Measurements from ENCODE around the gene FKBP14. TPM values are rescaled to one million over a fixed set of nuclear protein-coding genes. Genes with fewer than 3 reads are reported as not detected.

The FKBP14 gene, protein sequence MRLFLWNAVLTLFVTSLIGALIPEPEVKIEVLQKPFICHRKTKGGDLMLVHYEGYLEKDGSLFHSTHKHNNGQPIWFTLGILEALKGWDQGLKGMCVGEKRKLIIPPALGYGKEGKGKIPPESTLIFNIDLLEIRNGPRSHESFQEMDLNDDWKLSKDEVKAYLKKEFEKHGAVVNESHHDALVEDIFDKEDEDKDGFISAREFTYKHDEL
- total RNA-seq (10 to 100 TPM in 7 of 9 donors, 1 to 10 TPM in 2; 4.4 to 19.0 (median 14.2) TPM), polyA plus RNA-seq (10 to 100 TPM in 1 of 2 donors, 1 to 10 TPM in 1; 2.5 to 10.8 TPM)
- long read RNA-seq, donor 1, full-length matches to known transcripts: 14 of 18 reads
- long read RNA-seq, donor 1, partial matches to known transcripts: 0 of 18 reads
- long read RNA-seq, donor 1, other reads (novel, unspliced or antisense): 4 of 18 reads
- long read RNA-seq, donor 2, full-length matches to known transcripts: 81 of 83 reads
- long read RNA-seq, donor 2, partial matches to known transcripts: 0 of 83 reads
- long read RNA-seq, donor 2, other reads (novel, unspliced or antisense): 2 of 83 reads
- long read RNA-seq, donor 3, full-length matches to known transcripts: 11 of 14 reads
- long read RNA-seq, donor 3, partial matches to known transcripts: 0 of 14 reads
- long read RNA-seq, donor 3, other reads (novel, unspliced or antisense): 3 of 14 reads

DNA sequence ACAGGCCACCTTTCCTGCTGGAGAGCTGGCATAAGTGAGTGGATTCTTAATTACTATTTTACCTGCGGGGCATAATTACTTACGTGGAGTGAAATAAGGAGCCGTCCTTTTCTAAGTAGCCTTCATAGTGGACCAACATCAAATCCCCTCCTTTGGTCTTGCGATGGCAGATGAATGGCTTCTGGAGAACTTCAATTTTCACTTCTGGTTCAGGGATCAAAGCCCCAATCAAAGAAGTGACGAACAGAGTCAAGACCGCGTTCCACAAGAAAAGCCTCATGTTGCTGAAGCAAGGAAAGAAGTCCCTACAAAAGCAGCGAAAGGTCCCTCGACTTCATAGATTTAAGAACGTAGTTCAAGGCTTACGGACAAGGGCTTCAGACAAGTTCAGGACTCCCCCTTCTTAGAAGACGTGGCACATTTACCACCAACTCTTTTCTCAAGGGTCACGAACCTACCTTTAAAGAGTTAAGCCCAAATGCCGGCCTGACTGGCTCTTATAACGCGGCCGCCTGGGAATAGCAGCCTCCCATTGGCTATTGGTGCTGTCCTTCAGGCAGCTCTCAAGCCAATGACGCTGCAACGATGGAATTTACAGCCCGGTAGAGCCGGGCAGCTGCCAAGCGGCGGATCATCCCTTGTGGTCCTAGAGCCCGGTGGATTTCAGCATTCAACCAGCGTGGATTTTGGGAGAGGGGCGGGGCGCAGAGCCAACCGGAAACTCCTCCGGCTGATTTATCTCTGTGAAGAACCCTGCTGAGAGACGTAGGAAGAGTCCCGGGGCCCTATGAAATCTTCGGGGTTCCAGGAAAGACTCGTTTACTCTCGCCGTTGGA lies at the start of gene FKBP14:
Gene FKBP14, minus strand, starts transcription at position 474 of the 836 bp plus-strand sequence. Its CDS starts 194 bp downstream, at position 280.
- Histone ChIP-seq H3K4me3 (peak within 1 kb of the TSS; percentile 62 to 98 (median 88)), H3K27ac (peak within 1 kb of the TSS; percentile 48 to 97 (median 90)), H3K27me3 (no peaks in the 10 kb centered on the region), H3K9me3 (no peaks in the 10 kb centered on the region), H3K4me1 (peaks cover 0 to 47% (median 30%) of the 10 kb centered on the region in 12 donors), H3K36me3 (peaks cover 0 to 3% (median 0%) of the 10 kb centered on the region in 9 donors)
- TF ChIP-seq, protein P1, sequence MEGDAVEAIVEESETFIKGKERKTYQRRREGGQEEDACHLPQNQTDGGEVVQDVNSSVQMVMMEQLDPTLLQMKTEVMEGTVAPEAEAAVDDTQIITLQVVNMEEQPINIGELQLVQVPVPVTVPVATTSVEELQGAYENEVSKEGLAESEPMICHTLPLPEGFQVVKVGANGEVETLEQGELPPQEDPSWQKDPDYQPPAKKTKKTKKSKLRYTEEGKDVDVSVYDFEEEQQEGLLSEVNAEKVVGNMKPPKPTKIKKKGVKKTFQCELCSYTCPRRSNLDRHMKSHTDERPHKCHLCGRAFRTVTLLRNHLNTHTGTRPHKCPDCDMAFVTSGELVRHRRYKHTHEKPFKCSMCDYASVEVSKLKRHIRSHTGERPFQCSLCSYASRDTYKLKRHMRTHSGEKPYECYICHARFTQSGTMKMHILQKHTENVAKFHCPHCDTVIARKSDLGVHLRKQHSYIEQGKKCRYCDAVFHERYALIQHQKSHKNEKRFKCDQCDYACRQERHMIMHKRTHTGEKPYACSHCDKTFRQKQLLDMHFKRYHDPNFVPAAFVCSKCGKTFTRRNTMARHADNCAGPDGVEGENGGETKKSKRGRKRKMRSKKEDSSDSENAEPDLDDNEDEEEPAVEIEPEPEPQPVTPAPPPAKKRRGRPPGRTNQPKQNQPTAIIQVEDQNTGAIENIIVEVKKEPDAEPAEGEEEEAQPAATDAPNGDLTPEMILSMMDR (IDR thresholded peaks at IDR 0.05): no peak
- no peak for TF ChIP-seq POLR2A (IDR thresholded peaks at IDR 0.05)
- WGBS, 4 donors: 0% methylated on average over 32 to 35 of the region's 35 CpGs
- DNase-seq (peak; percentile 97 to 98 (median 98)), ATAC-seq (peak; percentile 94 to 98 (median 94))
- intact Hi-C loops (cut with DNase I): loop anchor here in 3 of 10 donors (2.0 to 10.0 kb wide), 4 partner anchors 36 to 258 kb away; partner anchors contain the start of genes MTURN (in 1 of the 3), SCRN1 (in 1 of the 3) and ZNRF2 (in 1 of the 3)

DNA sequence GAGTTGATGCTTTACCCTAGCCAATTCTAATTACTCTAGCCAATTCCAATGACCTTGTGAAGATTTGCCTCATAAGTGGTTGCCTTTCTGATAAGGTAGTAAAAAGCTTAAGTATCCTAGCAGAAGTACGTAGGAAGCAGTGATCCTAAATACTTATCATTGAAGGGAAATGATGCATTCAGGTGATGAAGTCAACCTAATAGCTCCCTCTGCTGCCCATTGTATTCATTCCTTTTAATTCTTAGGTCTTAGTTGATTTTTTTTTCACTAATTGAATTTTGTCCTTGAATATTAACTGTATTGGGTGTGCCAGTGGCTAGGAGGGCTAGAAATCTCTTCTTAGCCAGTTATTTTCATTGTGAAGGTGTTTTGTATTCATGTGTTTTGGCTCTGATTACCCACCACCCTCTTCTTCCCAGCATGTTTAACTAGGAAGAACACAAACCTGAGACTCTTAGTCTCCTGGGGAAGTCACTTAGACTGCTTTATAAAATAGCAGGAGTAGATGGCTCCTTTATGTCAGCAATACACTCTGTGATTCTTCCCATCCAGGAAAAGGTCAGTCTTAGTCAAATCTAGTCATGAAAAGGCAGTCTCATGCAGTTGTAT lies 48.0 kb upstream of the FKBP14 start:
- Histone ChIP-seq H3K4me1 (peaks cover 0 to 6% (median 0%) of the 10 kb centered on the region in 12 donors), H3K27ac (no peak overlapping the region), H3K27me3 (no peaks in the 10 kb centered on the region), H3K4me3 (no peak overlapping the region), H3K9me3 (no peaks in the 10 kb centered on the region), H3K36me3 (peaks cover 0 to 32% (median 16%) of the 10 kb centered on the region in 9 donors)
- 23 to 39% (median 32%) methylated on average over 1 of the region's 1 CpG for WGBS, 4 donors
- DNase-seq (no peak), ATAC-seq (peak in 1 of 4 donors; percentile 34)
- intact Hi-C loops (cut with DNase I): loop anchor here in 1 of 10 donors (10.0 kb wide), 1 partner anchor 330 kb away; no protein-coding TSS in a partner anchor
- TF ChIP-seq POLR2A (IDR thresholded peaks at IDR 0.05): no peak
- TF ChIP-seq, protein P1 (IDR thresholded peaks at IDR 0.05): peak in 11 of 12 donors; percentile 18 to 57 (median 38)

DNA sequence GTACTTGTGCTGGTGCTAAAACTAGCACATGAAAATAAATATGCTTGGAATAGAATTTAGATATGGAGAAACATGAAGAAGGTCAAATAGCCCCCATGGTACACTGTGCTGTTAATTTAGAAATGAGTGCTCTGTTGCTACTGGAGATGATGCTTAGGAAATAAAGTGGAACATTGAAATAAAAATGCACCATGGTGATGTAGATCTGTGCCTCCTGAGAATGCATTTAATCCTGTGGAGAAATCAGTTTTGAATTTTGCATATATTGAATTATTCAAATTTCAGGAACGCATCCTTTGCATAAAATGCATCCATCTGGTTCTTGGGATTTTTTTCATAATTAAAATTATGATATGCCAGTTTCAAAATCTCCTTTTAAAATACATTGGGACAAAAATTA lies 46.2 kb upstream of the FKBP14 start:
- Histone ChIP-seq H3K9me3 (no peaks in the 10 kb centered on the region), H3K27ac (no peak overlapping the region), H3K36me3 (peaks cover 0 to 21% (median 4%) of the 10 kb centered on the region in 9 donors), H3K4me3 (no peak overlapping the region), H3K4me1 (peaks cover 0 to 22% (median 6%) of the 10 kb centered on the region in 12 donors), H3K27me3 (no peaks in the 10 kb centered on the region)
- no peak for DNase-seq
- TF ChIP-seq, protein P1 (IDR thresholded peaks at IDR 0.05): no peak
- TF ChIP-seq POLR2A (IDR thresholded peaks at IDR 0.05): no peak
- 94 to 100% (median 98%) methylated on average over 1 of the region's 1 CpG for WGBS, 4 donors
- ATAC-seq: no peak
- intact Hi-C loops (cut with DNase I): loop anchor here in 1 of 10 donors (10.0 kb wide), 1 partner anchor 328 kb away; no protein-coding TSS in a partner anchor
